Fibroblast of upper back skin (primary cell): ENCODE data around the gene COX10.
"Not testable (repeated sequence)": the region's sequence is repeated elsewhere in the genome, so short reads cannot be mapped to it uniquely, and the experiment has no call there.

Source experiments
- DNase-seq: peaks from one replicate; pipeline ENCODE4 v3.0.0-alpha.2; 2013

Gene COX10

DNA sequence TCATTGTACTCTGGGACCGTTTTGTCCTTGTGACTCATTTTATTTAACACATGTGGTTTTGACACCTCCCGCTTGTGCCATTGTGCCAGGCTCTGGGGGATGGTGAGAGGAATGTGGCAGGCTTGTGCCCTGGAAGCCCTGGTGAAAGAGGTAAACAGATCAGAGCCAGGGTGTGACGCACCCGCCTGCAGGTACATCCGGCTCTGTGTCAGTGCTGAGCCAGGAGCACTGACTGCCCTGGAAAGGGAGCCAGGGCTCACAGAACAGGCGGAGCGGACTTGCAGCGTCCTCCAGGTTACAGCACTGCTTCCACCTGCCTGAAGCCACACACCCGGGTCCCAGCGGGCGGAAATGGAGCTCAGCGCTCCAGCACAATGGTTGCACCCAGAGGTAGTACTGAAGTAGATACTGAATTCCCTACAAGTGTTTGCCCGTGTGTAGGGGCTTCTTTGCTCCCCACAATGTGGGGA lies 136.7 kb downstream of the COX10 start:
- no peak for DNase-seq

DNA sequence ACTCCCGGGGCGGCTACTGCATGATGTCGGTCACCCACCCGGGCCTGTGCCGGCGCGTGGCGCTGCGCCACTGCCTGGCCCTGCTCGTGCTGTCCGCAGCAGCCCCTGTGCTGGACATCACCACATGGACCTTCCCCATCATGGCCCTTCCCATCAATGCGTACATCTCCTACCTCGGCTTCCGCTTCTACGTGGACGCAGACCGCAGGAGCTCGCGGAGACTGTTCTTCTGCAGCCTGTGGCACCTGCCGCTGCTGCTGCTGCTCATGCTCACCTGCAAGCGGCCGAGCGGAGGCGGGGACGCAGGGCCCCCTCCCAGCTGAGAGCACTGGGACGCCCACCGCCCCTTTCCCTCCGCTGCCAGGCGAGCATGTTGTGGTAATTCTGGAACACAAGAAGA lies 137.6 kb downstream of the COX10 start:
- DNase-seq, result no peak

DNA sequence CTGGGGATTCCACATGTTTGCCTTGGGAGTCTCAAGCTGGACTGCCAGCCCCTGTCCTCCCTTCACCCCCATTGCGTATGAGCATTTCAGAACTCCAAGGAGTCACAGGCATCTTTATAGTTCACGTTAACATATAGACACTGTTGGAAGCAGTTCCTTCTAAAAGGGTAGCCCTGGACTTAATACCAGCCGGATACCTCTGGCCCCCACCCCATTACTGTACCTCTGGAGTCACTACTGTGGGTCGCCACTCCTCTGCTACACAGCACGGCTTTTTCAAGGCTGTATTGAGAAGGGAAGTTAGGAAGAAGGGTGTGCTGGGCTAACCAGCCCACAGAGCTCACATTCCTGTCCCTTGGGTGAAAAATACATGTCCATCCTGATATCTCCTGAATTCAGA lies 138.5 kb downstream of the COX10 start:
- DNase-seq, result no peak

DNA sequence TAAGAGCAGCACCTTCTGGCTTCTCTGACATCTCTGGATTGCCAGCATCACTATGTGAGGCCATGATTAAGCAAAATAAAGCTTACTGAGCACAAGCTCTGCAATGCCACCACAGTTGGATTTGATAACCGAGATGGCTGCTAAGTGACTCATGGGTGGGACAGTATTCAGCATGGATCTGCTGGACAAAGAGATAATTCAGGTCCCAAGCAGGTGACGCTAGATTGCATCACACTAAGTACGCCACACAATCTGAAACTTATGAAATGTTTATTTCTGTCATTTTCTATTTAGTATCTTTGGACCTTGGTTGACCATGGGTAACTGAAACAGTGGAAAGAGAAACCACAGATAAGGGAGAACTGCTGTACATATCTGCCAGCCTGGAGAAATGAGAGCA lies 139.9 kb downstream of the COX10 start:
- no peak for DNase-seq

DNA sequence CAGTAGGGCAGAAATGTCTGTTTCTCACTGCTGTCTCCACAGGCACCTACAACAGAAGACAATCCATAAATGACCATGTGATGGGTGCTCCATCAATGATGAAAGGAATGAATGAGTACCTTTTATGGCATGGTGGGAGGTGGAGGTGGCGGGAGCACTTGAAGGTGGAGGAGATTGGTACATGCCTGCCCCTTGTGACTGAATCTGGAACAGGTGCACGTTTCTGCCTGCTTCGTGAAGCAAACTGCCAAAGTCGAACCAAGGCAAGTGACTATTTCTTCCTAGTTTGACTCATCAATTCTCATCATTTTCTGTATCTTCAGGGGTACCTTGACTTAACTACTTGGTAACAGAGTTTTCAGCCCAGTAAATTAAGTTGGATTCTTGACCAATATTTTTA lies 141.9 kb downstream of the COX10 start:
- no peak for DNase-seq

DNA sequence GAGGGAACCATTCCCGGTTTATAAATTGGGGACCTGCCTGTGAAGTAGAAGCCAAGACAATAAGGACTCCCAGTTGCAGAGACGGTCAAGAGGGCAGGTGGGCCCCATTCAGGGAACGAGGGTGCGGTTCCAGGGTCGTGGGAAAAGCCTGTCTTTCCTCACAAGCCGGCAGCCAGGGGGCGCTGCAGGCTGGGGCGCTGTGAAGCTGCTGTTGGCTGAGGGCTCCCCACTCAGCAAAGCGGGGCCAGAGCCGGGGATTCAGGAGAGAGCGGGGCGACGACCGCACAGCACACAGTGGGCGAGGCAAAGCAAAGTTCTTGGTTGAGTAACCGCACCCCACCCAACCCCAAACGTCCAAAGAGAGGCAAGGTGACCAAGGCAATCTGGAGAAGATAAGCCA lies 142.5 kb downstream of the COX10 start:
- no peak for DNase-seq

DNA sequence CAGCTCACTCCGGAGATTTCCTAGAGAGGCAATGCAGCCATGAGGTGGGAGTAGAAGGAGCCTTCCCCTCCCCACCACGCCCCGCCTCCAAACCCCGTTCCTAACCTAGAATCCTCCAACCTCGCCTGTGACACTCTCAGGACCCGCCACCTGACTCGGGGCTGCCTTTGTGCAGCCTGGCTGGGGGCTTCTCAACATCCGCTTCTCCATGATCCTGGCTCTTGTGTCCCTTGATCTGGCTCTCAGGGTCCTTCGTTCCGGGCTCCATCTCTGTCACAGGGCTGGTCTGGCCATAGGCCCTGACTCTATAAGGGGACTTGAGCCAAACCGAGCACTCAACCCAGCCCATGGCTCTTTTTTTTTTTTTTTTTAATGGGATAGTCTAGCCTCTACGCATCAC lies 143.1 kb downstream of the COX10 start:
- no peak for DNase-seq

DNA sequence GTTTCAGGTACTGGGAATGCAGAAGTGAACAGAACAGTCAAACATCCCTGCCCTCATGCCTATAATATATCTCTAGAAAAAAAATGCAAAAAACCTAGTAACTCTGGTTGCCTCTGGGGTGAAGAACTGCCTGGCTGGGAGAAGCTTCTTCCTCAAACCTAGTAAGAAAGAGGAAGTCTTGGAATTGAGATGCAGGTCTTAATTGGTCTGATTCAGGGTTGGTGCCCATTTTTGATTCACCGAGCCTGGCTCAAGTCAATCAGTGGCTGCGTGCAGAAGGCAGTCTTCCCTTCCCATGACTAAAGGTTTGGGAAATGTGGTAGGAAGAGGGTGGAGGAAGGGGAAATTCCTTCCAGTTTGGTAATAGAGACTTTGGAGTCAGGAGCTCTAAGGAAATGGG lies 145.0 kb downstream of the COX10 start:
- DNase-seq, result peak; percentile 46

DNA sequence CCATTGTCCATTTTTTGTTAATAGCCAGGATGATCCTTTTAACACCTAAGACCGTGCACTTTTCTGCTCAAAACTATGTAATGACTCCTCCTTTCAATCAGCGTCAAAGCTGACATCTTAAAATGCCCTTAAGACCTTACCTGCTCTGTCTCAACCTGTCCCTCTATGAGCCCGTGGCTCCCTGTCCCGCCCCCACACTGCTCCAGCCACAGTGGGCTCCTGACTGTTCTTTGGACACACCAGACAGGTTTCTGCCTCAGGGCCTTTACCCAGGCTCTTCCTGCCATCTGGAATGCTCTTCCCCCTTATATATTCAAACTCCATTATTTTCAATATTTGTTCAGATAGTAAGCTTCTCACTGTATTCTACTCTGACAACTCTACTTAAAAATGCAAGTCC lies 153.3 kb downstream of the COX10 start:
- no peak for DNase-seq

DNA sequence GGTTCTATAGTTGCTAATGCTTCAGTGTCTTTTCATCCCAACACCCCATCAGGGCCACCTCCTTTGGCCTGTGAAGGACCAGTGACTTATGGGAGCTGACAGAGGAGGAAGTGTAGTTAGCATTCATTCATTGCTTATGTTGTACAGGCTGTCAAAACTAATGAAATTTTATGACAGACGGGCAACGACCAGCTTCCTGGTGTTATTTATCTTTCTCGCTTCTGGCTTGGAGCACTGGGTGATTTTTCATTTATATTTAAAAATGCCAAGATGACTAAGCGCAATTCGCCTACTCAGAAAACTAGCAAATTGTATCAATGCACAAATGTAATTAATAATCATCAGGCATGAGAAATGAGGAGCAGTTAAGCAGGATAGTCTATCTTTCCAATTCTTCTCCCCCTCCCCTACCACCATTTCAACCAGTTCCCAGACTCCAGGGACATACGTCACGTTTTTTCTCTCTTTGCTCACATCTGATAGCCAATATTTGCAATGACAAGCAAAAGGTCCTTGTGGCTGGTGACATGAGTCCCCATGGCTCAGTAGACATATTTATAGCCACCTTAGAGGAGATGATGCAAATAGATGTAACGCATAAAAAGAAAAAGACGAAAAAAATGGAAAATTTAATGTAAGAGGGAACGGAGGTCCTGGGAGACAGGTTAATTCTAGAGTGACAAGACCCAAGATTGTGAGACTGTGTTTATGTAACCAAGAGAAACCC lies 156.1 kb downstream of the COX10 start:
- no peak for DNase-seq

DNA sequence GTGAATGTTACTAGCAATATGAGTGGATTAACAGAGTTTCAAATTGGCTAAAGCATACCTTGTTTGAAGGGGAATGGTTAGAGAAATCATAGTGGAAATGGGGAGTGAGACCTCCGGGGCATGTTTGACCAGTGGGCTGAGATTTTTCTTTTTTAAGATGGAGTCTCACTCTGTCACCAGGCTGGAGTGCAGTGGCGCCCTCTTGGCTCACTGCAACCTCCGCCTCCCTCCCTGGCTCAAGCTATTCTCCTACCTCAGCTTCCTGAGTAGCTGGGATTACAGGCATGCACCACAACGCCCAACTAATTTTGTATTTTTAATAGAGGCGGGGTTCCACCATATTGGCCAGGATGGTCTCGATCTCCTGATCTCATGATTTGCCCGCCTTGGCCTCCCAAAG lies 157.7 kb downstream of the COX10 start:
- DNase-seq, result no peak

DNA sequence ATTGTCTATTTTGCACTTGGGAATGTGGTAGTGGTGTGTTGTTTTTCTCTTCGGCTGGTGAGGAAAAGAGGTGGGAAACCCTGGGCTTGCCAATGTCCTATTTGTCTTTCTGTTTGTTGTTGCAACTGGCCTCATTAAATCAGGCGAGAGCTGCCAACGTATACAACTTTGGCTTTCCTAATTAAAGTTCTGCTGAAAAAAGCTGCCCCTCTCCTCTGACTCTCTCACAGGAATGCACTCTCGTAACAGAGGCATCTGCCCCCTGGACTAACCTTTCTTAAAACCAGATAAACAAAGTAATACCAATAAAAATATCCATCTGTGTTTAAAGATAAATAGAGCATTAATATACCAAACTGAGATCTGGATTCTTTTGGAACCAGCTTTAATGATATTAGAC lies 159.6 kb downstream of the COX10 start:
- DNase-seq, result peak; percentile 15

DNA sequence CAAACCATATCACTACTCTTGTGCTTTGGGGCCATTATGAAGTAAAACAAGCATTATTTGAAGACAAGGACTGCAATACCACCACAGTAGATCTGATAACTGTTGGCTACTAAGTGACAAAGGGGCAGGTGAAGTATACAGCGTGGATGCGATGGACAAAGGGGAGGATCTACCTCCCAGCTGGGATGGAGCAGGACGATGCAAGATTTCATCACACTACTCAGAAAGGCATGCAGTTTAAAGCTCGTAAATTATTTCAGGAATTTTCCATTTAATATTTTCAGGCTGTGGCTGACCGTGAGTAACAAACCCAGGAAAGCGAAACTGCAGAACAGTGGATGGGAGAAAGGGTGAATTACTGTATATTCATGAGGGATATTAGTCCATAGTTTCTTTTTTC lies 161.9 kb downstream of the COX10 start:
- peak; percentile 71 for DNase-seq

DNA sequence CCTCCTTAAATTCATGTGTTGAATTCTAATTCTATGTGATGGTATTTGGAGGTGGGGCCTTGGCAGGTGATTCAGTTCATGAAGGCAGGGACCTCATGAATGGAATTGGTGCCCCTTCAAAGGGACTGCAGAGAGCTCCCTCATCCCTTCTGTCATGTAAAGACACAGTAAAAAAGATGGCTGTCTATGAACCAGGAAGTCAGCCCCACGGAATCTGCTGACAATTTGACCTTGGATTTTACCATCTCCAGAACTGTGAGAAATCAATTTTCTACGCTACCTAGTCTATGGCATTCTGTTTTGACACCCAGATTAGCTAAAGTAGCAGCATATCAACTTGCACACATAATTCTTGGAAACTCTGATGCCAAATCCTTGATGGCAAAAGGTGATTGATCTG lies 165.7 kb downstream of the COX10 start:
- not testable (repeated sequence) for DNase-seq

DNA sequence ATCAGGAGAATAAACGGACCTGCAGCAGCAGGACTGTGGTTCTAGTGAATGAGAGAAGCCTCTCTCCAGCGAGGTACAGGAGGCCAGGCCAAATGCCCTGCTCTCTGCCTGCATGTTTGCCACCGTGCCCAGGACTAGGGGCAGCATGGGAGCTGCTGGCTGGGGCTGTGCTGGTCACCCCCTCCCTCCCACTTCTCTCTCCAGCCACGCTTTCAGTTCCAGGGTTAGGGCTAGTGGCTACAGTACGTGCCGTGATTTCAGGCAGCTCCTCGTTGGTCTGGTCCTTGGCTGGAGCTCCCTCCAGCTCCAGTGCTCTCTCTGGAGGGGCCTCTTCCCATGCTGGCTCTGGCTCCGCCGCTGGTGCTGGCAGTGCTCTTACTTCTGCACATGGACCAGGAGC lies 166.7 kb downstream of the COX10 start:
- DNase-seq, result not testable (repeated sequence)

DNA sequence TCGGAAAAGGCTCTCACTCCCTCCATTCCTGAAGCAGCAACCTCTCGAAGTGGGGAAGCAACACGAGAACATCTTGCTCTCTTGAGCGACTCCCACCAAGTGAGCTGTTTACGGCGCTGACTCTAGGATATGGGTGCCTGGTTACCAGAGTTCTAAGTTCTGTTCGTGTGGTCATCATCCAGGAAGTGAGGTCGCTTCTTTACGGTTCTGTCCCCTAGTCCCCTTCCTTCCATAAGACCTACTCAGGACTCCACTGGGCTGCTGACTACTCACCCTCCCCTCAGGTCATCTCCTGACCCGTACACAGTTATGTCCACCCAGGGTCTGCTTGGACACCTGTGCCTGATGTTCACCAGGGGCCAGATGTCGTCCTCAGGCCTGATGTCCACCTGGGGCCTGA lies 167.5 kb downstream of the COX10 start, which contains the start of gene CDRT15:
CDRT15 (minus strand) TSS at position 101 of the 400 bp plus-strand sequence; CDS start at position 72, 29 bp downstream.
- DNase-seq, result not testable (repeated sequence)

DNA sequence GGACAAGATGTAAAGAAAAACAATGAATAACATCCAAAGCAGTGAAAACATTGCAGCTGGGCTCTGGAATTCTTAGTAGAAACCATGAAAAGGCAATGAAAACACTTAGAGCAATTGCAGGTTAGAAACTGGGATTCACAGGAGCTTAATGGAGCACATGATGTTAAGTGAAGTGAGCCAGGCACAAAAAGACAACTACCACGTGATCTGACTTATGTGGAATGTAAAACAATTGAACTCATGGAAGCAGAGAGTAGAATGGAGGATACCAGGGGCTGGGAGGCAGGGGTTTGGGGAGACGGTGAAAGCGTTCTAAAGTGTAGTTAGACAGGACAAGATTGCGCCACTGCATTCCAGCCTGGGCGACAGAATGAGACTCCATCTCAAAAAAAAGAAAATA lies 170.0 kb downstream of the COX10 start:
- DNase-seq, result not testable (repeated sequence)

DNA sequence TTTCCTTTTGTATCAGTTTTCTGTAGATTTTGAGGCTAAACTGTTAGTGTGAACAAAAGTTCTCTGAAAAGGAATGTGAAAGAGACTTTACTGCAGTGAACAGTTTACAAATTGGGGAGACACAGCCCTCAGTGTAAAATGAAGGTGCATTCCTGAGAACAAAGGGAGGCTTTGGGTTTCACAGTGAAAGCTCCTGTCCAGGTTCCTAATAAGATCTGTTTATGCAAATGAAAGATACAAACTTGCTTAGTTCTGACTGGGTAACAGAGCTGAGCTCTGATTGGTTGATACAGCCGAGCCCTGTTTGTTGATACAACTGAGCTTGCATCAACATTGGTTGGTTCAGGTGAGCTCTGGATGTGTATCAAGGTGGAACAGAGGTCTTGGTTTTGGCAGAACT lies 175.7 kb downstream of the COX10 start:
- DNase-seq, result no peak

DNA sequence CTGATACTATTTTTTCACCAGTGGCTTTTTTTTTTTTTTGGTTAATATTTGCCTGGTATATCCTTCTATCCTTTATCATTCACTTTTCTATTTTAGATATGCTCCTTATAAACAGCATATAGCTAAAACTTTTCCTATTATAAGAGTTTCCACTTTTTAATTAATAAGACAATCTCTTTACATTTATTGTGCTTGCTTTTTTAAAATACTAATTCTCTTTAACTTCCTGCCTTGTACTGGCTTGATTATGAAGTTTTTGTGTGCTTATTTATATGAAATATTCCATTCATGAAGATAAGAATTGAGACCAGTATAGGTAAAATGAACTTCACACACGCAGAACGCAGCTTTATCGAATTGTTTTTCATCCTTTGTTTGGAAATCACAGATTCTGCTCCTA lies 176.3 kb downstream of the COX10 start:
- no peak for DNase-seq
